ENCODE measurements around the gene HOGA1.

HOGA1 gene

GRCh38 chr10:97548828-97549455, 35.2 kb upstream of the HOGA1 start:
- no peaks in the 10 kb centered on the region for H3K36me3 ChIP-seq (ENCODE audit: insufficient read depth)
- H3K4me2 ChIP-seq = no peak overlapping the region
- no peaks in the 10 kb centered on the region for H3K27me3 ChIP-seq (ENCODE audit: insufficient read depth, low read depth)
- no peak for TF ChIP-seq CTCF (conservative IDR thresholded peaks at IDR 0.05; ENCODE audit: low read depth, low read length)
- peaks cover 8% of the 10 kb centered on the region for H3K4me1 ChIP-seq (ENCODE audit: low read depth, poor library complexity, severe bottlenecking)
- H2AFZ ChIP-seq (ENCODE audit: low read depth) = no peak overlapping the region
- H3K4me3 ChIP-seq (IDR thresholded peaks at IDR 0.05; ENCODE audit: insufficient read depth, low read depth, low read length) = no peak overlapping the region
- H3K27ac ChIP-seq = no peak overlapping the region
- no peak overlapping the region for H3K9ac ChIP-seq
- H3K79me2 ChIP-seq (ENCODE audit: insufficient read depth, low read depth) = no peaks in the 10 kb centered on the region
- H4K20me1 ChIP-seq (ENCODE audit: insufficient read depth) = no peaks in the 10 kb centered on the region

GRCh38 chr10:97549587-97550322, 34.4 kb upstream of the HOGA1 start:
- TF ChIP-seq CTCF (conservative IDR thresholded peaks at IDR 0.05; ENCODE audit: low read depth, low read length) = no peak
- no peak overlapping the region for H3K4me3 ChIP-seq (IDR thresholded peaks at IDR 0.05; ENCODE audit: insufficient read depth, low read depth, low read length)
- no peaks in the 10 kb centered on the region for H3K36me3 ChIP-seq (ENCODE audit: insufficient read depth)
- no peaks in the 10 kb centered on the region for H4K20me1 ChIP-seq (ENCODE audit: insufficient read depth)
- H3K4me2 ChIP-seq = no peak overlapping the region
- H3K27me3 ChIP-seq (ENCODE audit: insufficient read depth, low read depth) = no peaks in the 10 kb centered on the region
- H3K79me2 ChIP-seq (ENCODE audit: insufficient read depth, low read depth) = no peaks in the 10 kb centered on the region
- H3K9ac ChIP-seq = no peak overlapping the region
- peaks cover 9% of the 10 kb centered on the region for H3K4me1 ChIP-seq (ENCODE audit: low read depth, poor library complexity, severe bottlenecking)
- H2AFZ ChIP-seq (ENCODE audit: low read depth) = no peak overlapping the region
- H3K27ac ChIP-seq = no peak overlapping the region

- no peak overlapping the region for H3K4me2 ChIP-seq
- no peak overlapping the region for H2AFZ ChIP-seq (ENCODE audit: low read depth)
- H3K36me3 ChIP-seq (ENCODE audit: insufficient read depth) = no peaks in the 10 kb centered on the region
- no peaks in the 10 kb centered on the region for H3K27me3 ChIP-seq (ENCODE audit: insufficient read depth, low read depth)
- no peak overlapping the region for H3K27ac ChIP-seq
- peaks cover 9% of the 10 kb centered on the region for H3K4me1 ChIP-seq (ENCODE audit: low read depth, poor library complexity, severe bottlenecking)
- no peak overlapping the region for H3K9ac ChIP-seq
- H4K20me1 ChIP-seq (ENCODE audit: insufficient read depth) = no peaks in the 10 kb centered on the region
- TF ChIP-seq CTCF (conservative IDR thresholded peaks at IDR 0.05; ENCODE audit: low read depth, low read length) = no peak
- no peaks in the 10 kb centered on the region for H3K79me2 ChIP-seq (ENCODE audit: insufficient read depth, low read depth)
- no peak overlapping the region for H3K4me3 ChIP-seq (IDR thresholded peaks at IDR 0.05; ENCODE audit: insufficient read depth, low read depth, low read length)
Measured at GRCh38 chr10:97550336-97551149, 33.6 kb upstream of the HOGA1 start.

- Histone ChIP-seq H3K27me3 (ENCODE audit: insufficient read depth, low read depth) (no peaks in the 10 kb centered on the region), H4K20me1 (ENCODE audit: insufficient read depth) (no peaks in the 10 kb centered on the region), H3K4me3 (IDR thresholded peaks at IDR 0.05; ENCODE audit: insufficient read depth, low read depth, low read length) (no peak overlapping the region), H3K4me2 (no peak overlapping the region), H3K4me1 (ENCODE audit: low read depth, poor library complexity, severe bottlenecking) (peaks cover 9% of the 10 kb centered on the region), H3K27ac (no peak overlapping the region), H2AFZ (ENCODE audit: low read depth) (no peak overlapping the region), H3K9ac (no peak overlapping the region), H3K79me2 (ENCODE audit: insufficient read depth, low read depth) (no peaks in the 10 kb centered on the region), H3K36me3 (ENCODE audit: insufficient read depth) (no peaks in the 10 kb centered on the region)
- TF ChIP-seq CTCF (conservative IDR thresholded peaks at IDR 0.05; ENCODE audit: low read depth, low read length) = no peak
Measured at GRCh38 chr10:97551271-97551670, 32.9 kb upstream of the HOGA1 start.
